Measurements from ENCODE around the gene RPUSD2.

DNA sequence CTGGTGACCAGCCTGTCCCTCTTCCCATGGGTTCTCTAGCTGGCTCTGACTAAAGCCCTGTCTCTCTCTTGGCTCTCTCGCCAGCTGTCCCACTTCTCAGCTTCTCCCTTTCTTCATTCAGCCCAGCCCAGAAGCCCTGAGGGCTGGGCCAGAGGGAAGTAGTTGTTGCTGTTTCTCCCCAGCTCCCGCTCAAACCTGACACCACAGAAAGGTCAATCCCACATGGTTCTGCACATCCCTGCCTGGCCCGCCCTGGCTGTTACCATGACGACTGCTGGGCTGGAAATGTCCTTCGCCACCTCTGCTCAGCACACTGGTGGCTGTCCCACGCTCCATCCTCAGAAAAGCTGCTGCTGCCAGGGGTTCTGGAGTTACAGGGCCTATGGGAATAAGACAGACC is 30.1 kb upstream of the RPUSD2 start:
- TF ChIP-seq, protein P1, sequence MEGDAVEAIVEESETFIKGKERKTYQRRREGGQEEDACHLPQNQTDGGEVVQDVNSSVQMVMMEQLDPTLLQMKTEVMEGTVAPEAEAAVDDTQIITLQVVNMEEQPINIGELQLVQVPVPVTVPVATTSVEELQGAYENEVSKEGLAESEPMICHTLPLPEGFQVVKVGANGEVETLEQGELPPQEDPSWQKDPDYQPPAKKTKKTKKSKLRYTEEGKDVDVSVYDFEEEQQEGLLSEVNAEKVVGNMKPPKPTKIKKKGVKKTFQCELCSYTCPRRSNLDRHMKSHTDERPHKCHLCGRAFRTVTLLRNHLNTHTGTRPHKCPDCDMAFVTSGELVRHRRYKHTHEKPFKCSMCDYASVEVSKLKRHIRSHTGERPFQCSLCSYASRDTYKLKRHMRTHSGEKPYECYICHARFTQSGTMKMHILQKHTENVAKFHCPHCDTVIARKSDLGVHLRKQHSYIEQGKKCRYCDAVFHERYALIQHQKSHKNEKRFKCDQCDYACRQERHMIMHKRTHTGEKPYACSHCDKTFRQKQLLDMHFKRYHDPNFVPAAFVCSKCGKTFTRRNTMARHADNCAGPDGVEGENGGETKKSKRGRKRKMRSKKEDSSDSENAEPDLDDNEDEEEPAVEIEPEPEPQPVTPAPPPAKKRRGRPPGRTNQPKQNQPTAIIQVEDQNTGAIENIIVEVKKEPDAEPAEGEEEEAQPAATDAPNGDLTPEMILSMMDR (IDR thresholded peaks at IDR 0.05), result no peak
- no peak for TF ChIP-seq POLR2A (IDR thresholded peaks at IDR 0.05)
